NCI-H1417 treated with DMSO at 0.1 percent for 48 hours (cell line): Measurements from ENCODE around the gene CHMP1B.
"Not testable (repeated sequence)": the region's sequence is repeated elsewhere in the genome, so short reads cannot be mapped to it uniquely, and the experiment has no call there.

ENCODE experiments used
- DNase-seq: peaks from one replicate; lab custom pipeline; 2025; lab: John Stamatoyannopoulos, UW

Gene CHMP1B

GRCh38 chr18:11871501-11871900 lies 20.3 kb downstream of the CHMP1B start:
- DNase-seq: no peak

- no peak for DNase-seq
Measured at GRCh38 chr18:11872479-11873136, 21.4 kb downstream of the CHMP1B start.

GRCh38 chr18:11873670-11874340 lies 22.6 kb downstream of the CHMP1B start:
- no peak for DNase-seq

GRCh38 chr18:11874676-11875075 lies 23.5 kb downstream of the CHMP1B start:
- no peak for DNase-seq

- no peak for DNase-seq
Measured at GRCh38 chr18:11877497-11878135, 26.4 kb downstream of the CHMP1B start.

- DNase-seq: no peak
Measured at GRCh38 chr18:11880586-11881304, 29.5 kb downstream of the CHMP1B start.

- no peak for DNase-seq
Measured at GRCh38 chr18:11882636-11883035, 31.4 kb downstream of the CHMP1B start.

- DNase-seq: no peak
Measured at GRCh38 chr18:11883153-11883552, 31.9 kb downstream of the CHMP1B start.

- no peak for DNase-seq
Measured at GRCh38 chr18:11884396-11885030, 33.3 kb downstream of the CHMP1B start.

GRCh38 chr18:11885278-11885947 lies 34.2 kb downstream of the CHMP1B start:
- DNase-seq: no peak

GRCh38 chr18:11886577-11887110 lies 35.4 kb downstream of the CHMP1B start:
- DNase-seq: no peak

GRCh38 chr18:11887328-11888128 lies 36.3 kb downstream of the CHMP1B start:
- DNase-seq: no peak

- no peak for DNase-seq
Measured at GRCh38 chr18:11888726-11889125, 37.5 kb downstream of the CHMP1B start.

- no peak for DNase-seq
Measured at GRCh38 chr18:11889284-11889683, 38.1 kb downstream of the CHMP1B start.

- no peak for DNase-seq
Measured at GRCh38 chr18:11891737-11892136, 40.5 kb downstream of the CHMP1B start.

- DNase-seq: not testable (repeated sequence)
Measured at GRCh38 chr18:11892438-11892837, 41.2 kb downstream of the CHMP1B start.

GRCh38 chr18:11897781-11898180 lies 46.6 kb downstream of the CHMP1B start:
- no peak for DNase-seq

- no peak for DNase-seq
Measured at GRCh38 chr18:11899063-11899462, 47.9 kb downstream of the CHMP1B start.

GRCh38 chr18:11901826-11902438 lies 50.7 kb downstream of the CHMP1B start:
- no peak for DNase-seq
